PC-9 (cell line): ENCODE results near the gene RPS15.

Experiments used
- CTCF ChIP-seq: fragments of 200-600 bp; sonication (generic); conservative IDR thresholded peaks from 2 replicates; pipeline ENCODE4 v1.6.1; 2017; ENCODE audit warnings: mixed run types, antibody characterized with exemption, mild to moderate bottlenecking, moderate library complexity
- EZH2 ChIP-seq: fragments of 200-600 bp; sonication (generic); IDR thresholded peaks from 2 replicates; pipeline ENCODE4 v1.8.0; 2017; ENCODE audit warnings: antibody characterized with exemption, low read depth

DNA sequence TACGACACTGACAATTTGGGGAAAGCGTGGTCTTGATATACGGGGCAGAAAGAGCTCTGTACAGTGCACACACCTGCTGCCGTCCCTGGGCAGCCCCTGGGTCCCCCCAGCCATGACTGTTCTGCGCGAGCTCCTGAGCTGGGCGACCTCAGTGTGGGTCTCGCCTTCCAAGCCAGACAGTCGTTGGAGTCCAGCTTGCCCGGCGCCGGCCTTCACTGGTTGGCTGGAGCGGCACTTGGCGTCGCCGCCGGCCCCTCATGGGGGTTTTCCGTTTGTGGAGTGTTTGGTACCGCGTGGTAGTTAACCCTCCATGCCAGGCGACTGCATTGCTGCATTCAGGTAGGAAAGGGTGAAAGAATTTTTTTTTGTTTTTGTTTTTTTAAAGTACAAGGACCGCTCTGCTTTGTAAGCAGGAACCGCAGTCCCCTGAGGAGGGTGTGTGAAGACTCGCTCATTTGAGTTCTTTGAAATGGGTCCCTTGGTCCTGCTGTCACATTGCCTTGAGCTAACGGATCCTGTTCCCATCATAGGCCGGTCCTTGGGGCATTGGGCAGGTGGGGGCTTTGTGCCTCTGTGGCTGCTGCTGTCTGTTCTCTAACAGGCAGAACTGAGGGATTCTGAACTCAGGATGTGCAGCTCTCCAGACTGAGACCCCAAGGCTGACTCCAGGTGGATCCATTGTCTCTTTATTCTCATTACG is 10.8 kb upstream of the RPS15 start:
- TF ChIP-seq CTCF (no peak), EZH2 (no peak)
